ENCODE results near the gene CCR6.
A peak's percentile ranks its signal among the peaks of the same experiment; 100 is the strongest.
"Not testable (repeated sequence)": the region's sequence is repeated elsewhere in the genome, so short reads cannot be mapped to it uniquely, and the experiment has no call there.

CCR6 gene

DNA sequence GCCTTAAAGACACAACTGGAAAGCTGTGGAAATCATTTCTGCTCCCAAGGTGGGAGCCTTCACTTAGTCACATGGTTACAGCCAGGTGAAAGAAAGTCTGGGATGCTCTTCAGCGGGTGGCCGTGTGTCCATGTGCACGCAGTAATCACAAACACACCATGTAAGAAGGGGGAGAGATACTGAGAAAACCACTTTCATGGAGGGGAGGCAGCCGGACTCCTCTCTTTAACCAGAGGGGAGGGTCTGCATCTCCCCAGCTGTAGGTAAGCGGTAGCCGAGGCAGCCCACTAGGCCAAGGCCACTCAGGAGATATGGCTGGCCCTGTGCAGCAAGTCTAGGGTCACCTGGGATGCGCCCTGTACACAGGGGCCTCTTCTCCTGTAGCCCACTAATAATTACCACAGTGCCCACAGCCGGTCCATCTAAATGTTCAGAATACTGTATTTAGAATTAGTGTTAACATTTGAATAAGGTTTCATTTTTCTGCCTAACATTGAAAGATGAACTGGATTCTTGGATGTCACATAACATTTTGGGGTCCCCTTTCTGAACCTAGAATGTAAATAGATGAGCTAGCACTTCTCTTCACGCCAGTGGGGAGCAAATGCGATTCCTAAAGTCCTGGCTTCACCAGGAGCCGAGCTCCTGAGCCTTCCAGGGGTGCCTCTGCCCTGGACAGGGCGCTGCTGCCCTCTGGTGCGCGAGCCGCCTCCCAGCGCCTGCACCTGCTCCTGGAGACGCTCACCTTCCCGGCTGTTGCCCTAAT, 19.0 kb downstream of the CCR6 start:
- peak in 1 of 2 donors; percentile 39 for DNase-seq (ENCODE audit: low read depth in 2 of 2)

GRCh38 chr6:167142433-167142761, 19.5 kb downstream of the CCR6 start:
- DNase-seq (ENCODE audit: low read depth in 2 of 2) = no peak

- DNase-seq (ENCODE audit: low read depth in 2 of 2) = no peak
Observed at GRCh38 chr6:167143041-167143440, 20.1 kb downstream of the CCR6 start.

DNA sequence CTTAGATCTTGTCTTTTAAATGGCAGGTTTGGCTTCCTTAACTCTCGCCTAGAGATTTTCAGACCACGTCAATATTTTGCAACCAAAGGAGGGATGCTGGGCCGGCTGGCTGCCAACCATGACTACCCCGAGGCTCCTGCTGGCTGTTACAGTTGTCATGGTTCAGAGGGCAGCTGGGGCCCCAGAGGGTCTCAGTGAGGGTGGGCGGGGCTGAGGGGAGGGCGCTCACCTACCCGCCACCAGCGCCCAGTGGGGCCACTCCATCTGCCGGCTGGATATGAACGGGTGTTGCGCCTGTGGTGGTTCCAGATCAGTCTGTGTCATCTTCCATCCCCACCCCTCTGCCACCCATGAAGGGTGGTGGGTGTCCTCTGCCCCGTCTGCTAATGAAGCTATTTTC, 22.6 kb downstream of the CCR6 start:
- DNase-seq (ENCODE audit: low read depth in 2 of 2) = no peak

DNA sequence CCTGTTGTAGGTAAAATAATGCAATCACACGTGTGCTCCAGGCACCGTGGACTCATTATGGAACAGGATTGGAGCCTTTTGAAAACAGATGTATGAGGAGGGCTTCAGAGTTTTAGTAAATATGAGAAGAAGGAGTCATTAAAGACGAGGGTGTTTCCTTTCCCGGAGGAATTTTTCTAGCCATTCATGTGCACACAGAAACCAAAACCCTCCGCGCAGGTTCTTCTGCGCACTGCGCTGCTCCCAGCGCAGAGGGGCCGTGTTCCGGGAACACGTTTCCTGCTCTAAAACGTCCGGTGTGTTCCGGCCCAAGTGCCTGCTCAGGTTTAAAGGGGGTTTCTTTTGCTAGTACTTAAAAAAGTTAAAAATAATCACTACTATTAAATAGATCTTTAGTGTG, 23.2 kb downstream of the CCR6 start:
- DNase-seq (ENCODE audit: low read depth in 2 of 2) = no peak

DNA sequence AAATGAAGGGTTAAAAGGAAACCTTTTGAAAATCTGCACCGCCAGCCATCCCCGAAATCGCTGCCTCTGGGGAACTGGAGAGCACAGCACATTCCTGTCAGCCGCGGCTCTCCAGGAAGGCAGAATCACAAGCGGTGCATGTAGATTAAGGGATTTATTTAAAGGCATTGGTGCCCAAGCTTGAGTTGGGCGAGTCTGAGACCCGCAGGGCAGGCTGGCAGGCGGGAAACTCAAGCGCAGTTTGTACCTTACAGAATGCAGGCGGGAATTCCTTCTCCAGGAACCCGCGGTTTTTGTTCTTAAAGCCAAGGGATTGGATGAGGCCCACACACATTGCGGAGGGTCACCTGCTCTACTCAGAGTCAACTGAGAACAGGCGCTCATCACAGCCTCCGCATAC, 24.1 kb downstream of the CCR6 start:
- no peak for DNase-seq (ENCODE audit: low read depth in 2 of 2)

GRCh38 chr6:167148021-167148420, 25.1 kb downstream of the CCR6 start:
- DNase-seq (ENCODE audit: low read depth in 2 of 2) = no peak

- no peak for DNase-seq (ENCODE audit: low read depth in 2 of 2)
Observed at GRCh38 chr6:167148997-167149396, 26.1 kb downstream of the CCR6 start.

GRCh38 chr6:167150941-167151549, 28.1 kb downstream of the CCR6 start:
- no peak for DNase-seq (ENCODE audit: low read depth in 2 of 2)

GRCh38 chr6:167151648-167152047, 28.8 kb downstream of the CCR6 start:
- no peak for DNase-seq (ENCODE audit: low read depth in 2 of 2)

DNA sequence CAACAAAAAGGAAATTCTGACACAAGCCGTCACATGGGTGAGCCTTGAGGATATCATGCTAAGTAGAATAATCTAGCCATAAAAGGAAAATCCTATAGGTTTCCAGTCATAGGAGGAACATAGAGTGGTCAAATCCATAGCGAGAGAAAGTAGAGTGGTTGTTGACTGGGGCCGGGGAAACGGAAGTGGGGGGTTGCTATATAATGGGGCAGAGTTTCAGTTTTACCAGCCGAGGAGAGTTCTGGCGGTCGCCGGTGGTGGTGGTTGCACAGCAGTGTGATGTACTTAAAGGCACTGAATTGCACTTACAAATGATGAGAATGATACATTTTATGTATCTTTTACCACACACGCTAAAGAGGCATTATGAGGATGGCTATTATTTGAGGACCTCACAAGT, 30.0 kb downstream of the CCR6 start:
- no peak for DNase-seq (ENCODE audit: low read depth in 2 of 2)

GRCh38 chr6:167153521-167153959, 30.6 kb downstream of the CCR6 start:
- DNase-seq (ENCODE audit: low read depth in 2 of 2) = no peak

DNA sequence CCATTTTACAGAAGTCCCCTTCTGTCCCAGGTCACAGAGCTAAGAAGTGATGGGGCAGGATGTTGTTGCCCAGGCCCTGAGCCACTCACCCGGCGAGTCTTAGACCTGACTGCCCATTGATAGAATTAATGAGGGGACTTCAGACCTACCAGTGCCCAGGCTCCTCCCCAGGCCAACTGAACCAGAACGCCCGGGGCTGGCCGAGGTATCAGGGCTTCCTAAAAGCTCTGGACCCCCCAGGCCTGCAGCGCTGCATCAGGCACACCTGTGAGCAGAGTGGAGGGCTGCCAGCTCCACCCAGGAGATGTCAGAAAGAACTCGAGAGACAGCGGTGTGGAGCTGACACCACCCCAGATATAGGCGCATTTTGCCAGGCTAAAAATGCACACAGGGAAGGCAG, 31.4 kb downstream of the CCR6 start:
- no peak for DNase-seq (ENCODE audit: low read depth in 2 of 2)

DNA sequence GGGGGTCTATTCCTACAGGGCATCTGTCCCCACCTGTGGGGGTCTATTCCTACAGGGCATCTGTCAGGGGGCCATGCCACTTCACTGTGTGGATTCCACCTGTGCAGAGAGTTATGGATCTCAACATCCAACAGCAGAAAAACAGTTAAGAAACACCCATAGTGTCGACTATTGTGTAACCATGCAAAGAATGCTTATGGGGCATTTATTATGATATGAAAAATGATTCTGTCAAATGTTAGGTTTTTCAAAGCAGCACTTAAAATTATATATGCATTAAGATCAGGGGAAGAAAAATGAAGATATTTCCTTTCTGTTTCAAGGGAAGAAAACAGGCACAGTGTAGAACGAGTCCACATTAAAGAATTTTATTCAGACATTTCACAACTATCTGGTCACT, 32.0 kb downstream of the CCR6 start:
- no peak for DNase-seq (ENCODE audit: low read depth in 2 of 2)

- no peak for DNase-seq (ENCODE audit: low read depth in 2 of 2)
Observed at GRCh38 chr6:167157414-167157813, 34.5 kb downstream of the CCR6 start.

- no peak for DNase-seq (ENCODE audit: low read depth in 2 of 2)
Observed at GRCh38 chr6:167157863-167158262, 35.0 kb downstream of the CCR6 start, which contains the start of gene GPR31. GPR31 (minus strand) TSS chr6:167157980; CDS start chr6:167157831, 149 bp downstream.

DNA sequence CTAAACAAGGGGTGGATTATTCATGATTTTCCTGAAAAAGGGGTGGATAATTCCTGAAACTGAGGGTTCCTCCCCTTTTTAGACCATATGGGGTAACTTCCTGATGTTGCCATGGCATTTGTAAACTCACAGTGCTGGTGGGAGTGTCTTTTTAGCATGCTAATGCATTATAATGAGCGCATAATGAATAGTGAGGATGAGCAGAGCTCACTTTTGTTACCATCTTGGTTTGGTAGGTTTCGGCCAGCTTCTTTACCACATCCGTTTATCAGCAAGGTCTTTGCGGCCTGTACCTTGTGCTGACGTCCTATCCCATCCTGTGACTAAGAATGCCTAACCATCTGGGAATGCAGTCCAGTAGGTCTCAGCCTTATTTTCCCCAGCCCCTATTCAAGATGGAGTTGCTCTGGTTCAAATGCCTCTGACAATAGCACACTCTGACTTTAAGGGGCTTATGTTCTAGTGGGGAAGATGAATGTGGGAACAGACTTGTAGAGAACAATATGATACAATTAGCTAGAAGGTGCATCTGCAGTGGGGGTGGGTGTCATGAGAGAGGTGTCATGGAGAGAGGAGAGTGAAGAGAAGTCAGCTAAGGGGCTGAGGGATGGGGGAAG, 39.1 kb downstream of the CCR6 start:
- DNase-seq (ENCODE audit: low read depth in 2 of 2) = no peak

DNA sequence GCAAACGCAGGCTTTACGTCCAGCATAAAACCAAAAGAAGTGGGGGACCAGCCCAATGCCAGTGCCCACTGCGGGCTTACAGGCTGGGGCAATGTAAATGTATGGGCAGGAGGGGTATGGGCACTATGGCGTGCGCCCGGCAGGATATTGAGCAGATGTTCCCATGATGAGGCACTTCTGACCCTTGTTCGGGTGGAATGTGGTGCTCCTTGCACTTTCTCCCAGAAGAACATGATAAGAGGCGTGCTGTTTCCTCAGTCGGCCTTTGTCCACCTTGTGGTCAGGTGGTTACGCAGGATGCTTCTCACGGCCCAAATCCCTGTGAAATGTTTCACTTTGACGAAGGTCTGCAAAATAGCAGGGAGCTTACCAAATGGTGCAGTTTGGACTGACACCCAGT, 39.7 kb downstream of the CCR6 start:
- DNase-seq (ENCODE audit: low read depth in 2 of 2) = no peak

DNA sequence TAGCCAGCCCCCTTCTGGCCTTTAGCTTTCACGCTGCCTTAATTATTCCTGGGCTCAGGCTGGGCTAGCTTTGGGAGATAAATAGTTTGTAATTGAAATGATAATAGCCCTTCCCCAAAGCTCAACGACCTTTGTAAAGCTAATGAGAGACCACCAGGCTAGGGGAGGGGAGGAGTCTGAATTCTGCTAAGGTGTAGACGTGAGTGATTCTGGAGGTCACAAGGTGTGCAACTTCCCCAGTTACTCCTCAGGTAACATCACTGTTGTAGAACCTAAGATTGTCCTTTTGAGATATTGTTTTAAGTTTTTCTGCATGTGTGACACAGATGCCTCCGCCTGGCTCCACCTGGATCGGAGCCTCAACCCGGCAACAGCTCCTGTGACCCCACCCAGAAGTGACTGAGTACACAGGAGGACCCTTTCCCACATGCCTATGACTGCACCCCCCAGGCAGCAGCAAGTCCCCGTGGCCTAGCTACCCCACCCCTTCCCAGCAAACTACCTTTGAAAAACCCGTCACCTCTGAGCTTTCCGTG, 40.6 kb downstream of the CCR6 start:
- no peak for DNase-seq (ENCODE audit: low read depth in 2 of 2)

DNA sequence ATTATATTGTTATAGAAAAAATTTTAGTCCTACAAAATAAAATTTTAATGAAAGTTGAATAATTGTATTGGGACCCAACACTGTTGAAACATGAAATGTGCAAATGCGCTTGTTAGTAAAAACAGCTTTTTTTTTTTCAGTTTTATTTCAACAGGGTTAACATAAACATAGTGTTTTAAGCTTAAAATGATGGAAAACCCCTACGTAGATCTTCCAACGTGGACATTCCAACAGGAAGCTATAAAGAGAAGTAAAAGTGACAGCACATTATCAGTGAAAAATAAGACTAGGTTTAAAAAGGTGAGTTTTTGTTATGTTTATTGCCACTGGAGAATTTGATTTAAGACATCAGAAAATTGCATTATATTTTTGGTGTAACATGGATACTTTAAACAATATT, 41.4 kb downstream of the CCR6 start:
- DNase-seq (ENCODE audit: low read depth in 2 of 2) = no peak

GRCh38 chr6:167165858-167166471, 43.1 kb downstream of the CCR6 start:
- DNase-seq (ENCODE audit: low read depth in 2 of 2) = no peak

DNA sequence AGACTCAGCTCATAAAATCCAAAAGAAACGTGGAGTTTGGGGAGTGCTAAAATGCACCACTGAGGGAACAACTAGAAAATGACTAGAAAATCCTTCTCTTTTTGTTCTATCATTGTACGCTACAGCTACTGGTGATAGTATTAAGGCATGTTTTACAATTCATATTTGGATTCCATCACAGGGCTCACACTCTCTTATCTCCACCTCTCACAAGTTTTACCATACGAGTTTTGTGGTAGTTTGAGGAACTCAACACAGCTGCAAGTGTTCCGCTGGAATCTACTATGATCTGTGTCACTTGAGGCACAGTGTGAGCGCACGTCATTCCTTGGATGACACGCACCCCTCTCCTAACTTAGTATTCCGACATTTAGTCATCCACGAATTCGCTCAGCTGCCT, 44.8 kb downstream of the CCR6 start:
- not testable (repeated sequence) for DNase-seq (ENCODE audit: low read depth in 2 of 2)

Data from stimulated activated CD8-positive, alpha-beta memory T cell treated with anti-CD3 and anti-CD28 coated beads, Interleukin-2, amount 100 ng/mL, for 48 hours (primary cell).